HepG2 (cell line): ENCODE measurements around the gene METTL27. TPM values are rescaled to one million over a fixed set of nuclear protein-coding genes. Genes with fewer than 3 reads are reported as not detected.

Experiments
- ARID3A ChIP-seq: IDR thresholded peaks from 2 replicates; pipeline ENCODE4 v1.6.1; 2012; ENCODE audit warnings: low read depth, low read length, improper control_type of control experiment
- BCL3 ChIP-seq: sonication (generic); formaldehyde crosslinking; IDR thresholded peaks from 2 replicates; pipeline ENCODE4 v1.5.1; 2020; ENCODE audit warnings: mild to moderate bottlenecking, missing genetic modification reagents, moderate library complexity
- CCAR2 ChIP-seq: fragments of 200-400 bp; formaldehyde crosslinking; optimal IDR thresholded peaks from 2 replicates; pipeline ENCODE3; 2018; ENCODE audit warnings: low read depth, mild to moderate bottlenecking, low read length, moderate library complexity
- CEBPG ChIP-seq: IDR thresholded peaks from 2 replicates; pipeline ENCODE4 v1.6.1; 2016
- DRAP1 ChIP-seq: IDR thresholded peaks from 2 replicates; pipeline ENCODE4 v1.6.1; 2016; ENCODE audit warnings: missing genetic modification reagents, missing compliant biosample characterization
- EED ChIP-seq: sonication (generic); formaldehyde crosslinking; IDR thresholded peaks from 2 replicates; pipeline ENCODE4 v1.5.0; 2020; ENCODE audit warnings: mild to moderate bottlenecking, missing genetic modification reagents
- GABPA ChIP-seq, 2 experiments: IDR thresholded peaks; 2 replicates each; pipeline ENCODE4 v1.6.1; 2011 to 2016; ENCODE audit warnings: low read depth in 2 of 2, low read length in 1 of 2, missing biosample characterization in 1 of 2, missing genetic modification characterization in 1 of 2
- GATAD2A ChIP-seq: IDR thresholded peaks from 2 replicates; pipeline ENCODE4 v1.6.1; 2016
- JUND ChIP-seq: sonication (generic); formaldehyde crosslinking; IDR thresholded peaks from 2 replicates; pipeline ENCODE4 v1.8.0; 2022; ENCODE audit warnings: mild to moderate bottlenecking, missing genetic modification reagents
- MIER2 ChIP-seq: IDR thresholded peaks from 2 replicates; pipeline ENCODE4 v1.6.1; 2016; ENCODE audit warnings: missing biosample characterization, missing genetic modification reagents
- NAIF1 ChIP-seq: sonication (generic); formaldehyde crosslinking; IDR thresholded peaks from 2 replicates; pipeline ENCODE4 v1.5.0; 2020; ENCODE audit warnings: mild to moderate bottlenecking, missing genetic modification reagents, borderline replicate concordance
- PHF8 ChIP-seq: sonication (generic); formaldehyde crosslinking; IDR thresholded peaks from 2 replicates; pipeline ENCODE4 v1.5.0; 2020; ENCODE audit warnings: missing genetic modification reagents
- RBM22 ChIP-seq: fragments of 200-400 bp; formaldehyde crosslinking; optimal IDR thresholded peaks from 2 replicates; pipeline ENCODE3; 2017; ENCODE audit warnings: mild to moderate bottlenecking, low read length, moderate library complexity
- RBM39 ChIP-seq: fragments of 200-400 bp; formaldehyde crosslinking; IDR thresholded peaks from one replicate; pipeline ENCODE4 v1.6.1; 2018; ENCODE audit warnings: antibody characterized with exemption, mild to moderate bottlenecking, low read depth, low read length; ENCODE audit not compliant: poor library complexity, severe bottlenecking
- REST ChIP-seq, 2 experiments: IDR thresholded peaks; 2 replicates each; pipeline ENCODE4 v1.6.1; 2011 to 2012; ENCODE audit warnings: low read length in 2 of 2, borderline replicate concordance in 1 of 2, low read depth in 1 of 2, mild to moderate bottlenecking in 1 of 2, moderate library complexity in 1 of 2
- SETDB1 ChIP-seq: sonication (generic); formaldehyde crosslinking; IDR thresholded peaks from 2 replicates; pipeline ENCODE4 v1.5.1; 2020; ENCODE audit warnings: missing genetic modification reagents, mild to moderate bottlenecking, borderline replicate concordance
- SIX4 ChIP-seq: sonication (generic); formaldehyde crosslinking; IDR thresholded peaks from 2 replicates; pipeline ENCODE4 v1.4.0; 2020; ENCODE audit warnings: missing genetic modification reagents
- TBX3 ChIP-seq: fragments of 450-650 bp; IDR thresholded peaks from 2 replicates; pipeline ENCODE4 v1.6.1; 2017; ENCODE audit warnings: antibody characterized with exemption, mild to moderate bottlenecking, inconsistent platforms, borderline replicate concordance
- THAP11 ChIP-seq: IDR thresholded peaks from 2 replicates; pipeline ENCODE4 v1.6.1; 2016; ENCODE audit warnings: missing biosample characterization, missing genetic modification reagents
- ZNF205 ChIP-seq: IDR thresholded peaks from 2 replicates; pipeline ENCODE4 v1.6.1; 2018; ENCODE audit warnings: missing biosample characterization, missing genetic modification reagents
- ZNF207 ChIP-seq: fragments of 450-650 bp; IDR thresholded peaks from 2 replicates; pipeline ENCODE4 v1.6.1; 2016; ENCODE audit warnings: antibody characterized with exemption, borderline replicate concordance
- ZNF24 ChIP-seq: fragments of 450-650 bp; IDR thresholded peaks from 2 replicates; pipeline ENCODE4 v1.6.1; 2017; ENCODE audit warnings: antibody characterized with exemption, mild to moderate bottlenecking
- ZNF34 ChIP-seq: sonication (generic); formaldehyde crosslinking; IDR thresholded peaks from 2 replicates; pipeline ENCODE4 v1.4.0; 2020; ENCODE audit warnings: mild to moderate bottlenecking, missing genetic modification reagents, borderline replicate concordance
- ZNF549 ChIP-seq: sonication (generic); formaldehyde crosslinking; IDR thresholded peaks from 2 replicates; pipeline ENCODE4 v1.5.0; 2020; ENCODE audit warnings: missing genetic modification reagents
- ZNF614 ChIP-seq: IDR thresholded peaks from 2 replicates; pipeline ENCODE4 v1.6.1; 2018; ENCODE audit warnings: missing biosample characterization, missing genetic modification reagents, inconsistent platforms, borderline replicate concordance
- ZNF615 ChIP-seq: sonication (generic); formaldehyde crosslinking; IDR thresholded peaks from 2 replicates; pipeline ENCODE4 v1.5.0; 2020; ENCODE audit warnings: mild to moderate bottlenecking, missing genetic modification reagents, borderline replicate concordance
- ZNF644 ChIP-seq: IDR thresholded peaks from 2 replicates; pipeline ENCODE4 v1.6.1; 2016; ENCODE audit warnings: low read depth
- polyA plus RNA-seq, 8 experiments: library from polyadenylated mRNA; depleted of rRNA in 3 of 8; stranded (reverse) in 7 of 8; unstranded in 1 of 8; fragments of >200 nt; fragmentation: Illumina TruSeq in 4 of 8; extraction: Trizol in 4 of 8; gene quantifications; 2 replicates each; pipeline versions ENCODE4 v1.2.1 to v1.2.3, GENCODE V29; 2011 to 2016; ENCODE audit warnings: low read depth in 4 of 8, missing spikeins in 1 of 8, mixed read lengths in 1 of 8; ENCODE audit not compliant: insufficient read depth in 1 of 8
- total RNA-seq, 5 experiments: library from RNA; depleted of rRNA; stranded (reverse); fragments of >200 nt; fragmentation: Illumina TruSeq; extraction: Trizol; gene quantifications; 2 replicates each; pipeline ENCODE4 v1.2.3, GENCODE V29; 2016; ENCODE audit warnings: low read depth in 1 of 5

Gene METTL27
- total and polyA plus RNA-seq, 2 of the 13 experiments (the other 11 are each of a cell fraction or from before 2014, with no cell fraction given) = 2.0 to 3.0 TPM

GRCh38 chr7:73811760-73812168 lies 30.6 kb downstream of the METTL27 start (continued):
- TF ChIP-seq REST (IDR thresholded peaks at IDR 0.05; ENCODE audit: borderline replicate concordance in 1 of 2, low read depth in 1 of 2, low read length in 2 of 2) (peak; percentile 9 to 79), CCAR2 (no peak), PHF8 (no peak), ARID3A (no peak), DRAP1 (no peak), CEBPG (CRISPR knock-in tag) (no peak), THAP11 (CRISPR knock-in tag) (0 out of 2 replicates have a peak, but pooled peaks have one; percentile 21), TBX3 (no peak), JUND (CRISPR knock-in tag) (no peak), SETDB1 (CRISPR knock-in tag) (no peak), ZNF549 (CRISPR knock-in tag) (no peak), RBM39 (peak; percentile 45), ZNF34 (no peak), MIER2 (CRISPR knock-in tag) (peak; percentile 90), EED (CRISPR knock-in tag) (no peak), NAIF1 (no peak), ZNF614 (CRISPR knock-in tag) (no peak), ZNF615 (no peak), BCL3 (CRISPR knock-in tag) (0 out of 2 replicates have a peak, but pooled peaks have one; percentile 54), GATAD2A (CRISPR knock-in tag) (peak; percentile 42), GABPA (IDR thresholded peaks at IDR 0.05; ENCODE audit: low read depth, low read length) (no peak), GABPA (CRISPR knock-in tag; IDR thresholded peaks at IDR 0.05; ENCODE audit: low read depth) (no peak), ZNF205 (CRISPR knock-in tag) (peak; percentile 52; the same call in 1 of the 2 replicates), ZNF207 (no peak), ZNF644 (CRISPR knock-in tag) (no peak), ZNF24 (no peak), RBM22 (no peak), SIX4 (CRISPR knock-in tag) (peak; percentile 22; the same call in 1 of the 2 replicates)
